CD4-positive, alpha-beta T cell (primary cell): ENCODE results near the gene TOMM70. TPM values are rescaled to one million over a fixed set of nuclear protein-coding genes. Genes with fewer than 3 reads are reported as not detected.

Experiments
- ATAC-seq: fragments of 200-7000 bp; cut with Tn5 transposase; one replicate; pipeline ENCODE4 v1.10.0; 2022; ENCODE audit warnings: mild to moderate bottlenecking; ENCODE audit not compliant: poor library complexity
- CTCF ChIA-PET: fragments of 350-600 bp; sonication (Branson Sonifier 250); formaldehyde crosslinking; loops from one replicate; lab custom pipeline; 2021; ENCODE audit warnings: antibody characterized with exemption, inconsistent platforms; lab: Charles Lee
- POLR2A ChIA-PET: fragments of 350-600 bp; sonication (Branson Sonifier 250); formaldehyde crosslinking; loops from one replicate; lab custom pipeline; 2021; ENCODE audit warnings: antibody characterized with exemption, inconsistent platforms; lab: Charles Lee
- DNase-seq, 14 experiments: peaks; one replicate each; pipeline ENCODE4 v3.0.0-alpha.2; 2013 to 2020; ENCODE audit warnings: mixed read lengths in 2 of 14
- H3K27ac ChIP-seq, 2 donors: one replicate each; pipeline versions ENCODE4 v1.5.1 to v1.7.0; 2013; ENCODE audit warnings: low read length in 2 of 2, low read depth in 1 of 2, mild to moderate bottlenecking in 1 of 2
- H3K27me3 ChIP-seq, 2 experiments: 1 replicate in 1 of 2; 2 replicates in 1 of 2; pipeline versions ENCODE4 v1.6.1 to v1.7.0; 2013; ENCODE audit warnings: low read length in 2 of 2, control low read depth in 1 of 2, mild to moderate bottlenecking in 1 of 2, moderate library complexity in 1 of 2; ENCODE audit not compliant: insufficient read depth in 2 of 2, control insufficient read depth in 1 of 2
- H3K36me3 ChIP-seq: one replicate; pipeline ENCODE4 v1.6.1; 2013; ENCODE audit warnings: low read length, control low read depth; ENCODE audit not compliant: insufficient read depth
- H3K4me1 ChIP-seq: one replicate; pipeline ENCODE4 v1.6.1; 2013; ENCODE audit warnings: low read length, control low read depth; ENCODE audit not compliant: insufficient read depth
- H3K4me3 ChIP-seq: one replicate; pipeline ENCODE4 v1.5.1; 2013; ENCODE audit warnings: mild to moderate bottlenecking, low read length, moderate library complexity
- H3K9me3 ChIP-seq, 2 experiments: 1 replicate in 1 of 2; 2 replicates in 1 of 2; pipeline versions ENCODE4 v1.6.1 to v1.7.0; 2013; ENCODE audit warnings: low read length in 2 of 2, mild to moderate bottlenecking in 2 of 2, control low read depth in 1 of 2, moderate library complexity in 1 of 2; ENCODE audit not compliant: control insufficient read depth in 1 of 2, insufficient read depth in 1 of 2
- H3K27ac Mint-ChIP-seq: one replicate; pipeline ENCODE4 v1.8.0; 2020; ENCODE audit warnings: mixed read lengths
- H3K27me3 Mint-ChIP-seq: one replicate; pipeline ENCODE4 v1.8.0; 2021; ENCODE audit warnings: mixed read lengths
- H3K36me3 Mint-ChIP-seq: one replicate; pipeline ENCODE4 v1.8.0; 2021; ENCODE audit warnings: low read depth, mixed read lengths
- H3K4me1 Mint-ChIP-seq: one replicate; pipeline ENCODE4 v1.8.0; 2021; ENCODE audit warnings: low read depth, mixed read lengths
- H3K4me3 Mint-ChIP-seq: one replicate; pipeline ENCODE4 v1.8.0; 2020; ENCODE audit warnings: mild to moderate bottlenecking, mixed read lengths
- H3K9me3 Mint-ChIP-seq: one replicate; pipeline ENCODE4 v1.8.0; 2020; ENCODE audit warnings: mixed read lengths
- intact Hi-C, 2 experiments: fragments of 100-400 bp; cut with DNase I in 1 of 2; cut with micrococcal nuclease in 1 of 2; formaldehyde crosslinking; loops; one replicate each; pipeline versions ENCODE4 v1.15.1 to v1.9.0; 2023 to 2025; cut with DNase I, micrococcal nuclease
- total RNA-seq, 174 experiments: library from RNA in 2 of 174; stranded (reverse) in 2 of 174; gene quantifications; one replicate each; pipeline ENCODE4 v1.2.3 and lab custom pipeline; 2021 to 2026
- TF ChIP-seq, protein P1 (sequence below): fragments of 200-600 bp; IDR thresholded peaks from one replicate; pipeline ENCODE4 v1.8.0; 2022; ENCODE audit warnings: antibody characterized with exemption, mild to moderate bottlenecking

Gene TOMM70
- total RNA-seq, 2 experiments from 2014 or later = 20.9 to 21.6 TPM

DNA sequence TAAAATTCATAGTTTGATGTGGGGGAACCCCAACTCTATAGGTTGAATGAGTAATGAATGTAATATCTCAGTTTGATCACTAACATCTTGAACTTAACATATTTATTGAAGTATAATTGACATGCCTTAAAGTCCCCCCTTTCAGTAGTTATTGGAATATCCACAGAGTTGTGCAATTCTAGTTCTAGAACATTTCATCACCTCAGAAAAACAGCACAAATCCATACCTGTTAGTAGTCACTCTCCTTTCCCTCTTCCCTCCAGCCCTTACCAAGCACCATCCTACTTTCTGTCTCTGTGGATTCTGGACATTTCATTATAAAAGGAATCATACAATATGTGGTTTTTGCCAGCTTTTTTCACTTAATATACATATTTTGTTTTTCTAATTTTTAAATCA, 75.1 kb downstream of the TOMM70 start:
- H3K27me3 Mint-ChIP-seq = no peaks in the 10 kb centered on the region
- CTCF ChIA-PET = no interaction called here

GRCh38 chr3:100324044-100324443, 76.8 kb downstream of the TOMM70 start:
- Mint-ChIP-seq H3K4me1 (no peaks in the 10 kb centered on the region), H3K27me3 (no peaks in the 10 kb centered on the region), H3K27ac (no peak overlapping the region), H3K4me3 (no peak overlapping the region), H3K9me3 (no peaks in the 10 kb centered on the region), H3K36me3 (peaks cover 51% of the 10 kb centered on the region)
- no peaks in the 10 kb centered on the region for H3K27me3 ChIP-seq
- intact Hi-C loops = no loop called here
- TF ChIP-seq, protein P1, sequence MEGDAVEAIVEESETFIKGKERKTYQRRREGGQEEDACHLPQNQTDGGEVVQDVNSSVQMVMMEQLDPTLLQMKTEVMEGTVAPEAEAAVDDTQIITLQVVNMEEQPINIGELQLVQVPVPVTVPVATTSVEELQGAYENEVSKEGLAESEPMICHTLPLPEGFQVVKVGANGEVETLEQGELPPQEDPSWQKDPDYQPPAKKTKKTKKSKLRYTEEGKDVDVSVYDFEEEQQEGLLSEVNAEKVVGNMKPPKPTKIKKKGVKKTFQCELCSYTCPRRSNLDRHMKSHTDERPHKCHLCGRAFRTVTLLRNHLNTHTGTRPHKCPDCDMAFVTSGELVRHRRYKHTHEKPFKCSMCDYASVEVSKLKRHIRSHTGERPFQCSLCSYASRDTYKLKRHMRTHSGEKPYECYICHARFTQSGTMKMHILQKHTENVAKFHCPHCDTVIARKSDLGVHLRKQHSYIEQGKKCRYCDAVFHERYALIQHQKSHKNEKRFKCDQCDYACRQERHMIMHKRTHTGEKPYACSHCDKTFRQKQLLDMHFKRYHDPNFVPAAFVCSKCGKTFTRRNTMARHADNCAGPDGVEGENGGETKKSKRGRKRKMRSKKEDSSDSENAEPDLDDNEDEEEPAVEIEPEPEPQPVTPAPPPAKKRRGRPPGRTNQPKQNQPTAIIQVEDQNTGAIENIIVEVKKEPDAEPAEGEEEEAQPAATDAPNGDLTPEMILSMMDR = no peak
- no peaks in the 10 kb centered on the region for H3K9me3 ChIP-seq
- DNase-seq (no peak), ATAC-seq (no peak)
- H3K36me3 ChIP-seq = peaks cover 30% of the 10 kb centered on the region
- H3K4me3 ChIP-seq = no peak overlapping the region
- H3K27ac ChIP-seq = no peak overlapping the region
- POLR2A ChIA-PET = no interaction called here
- H3K4me1 ChIP-seq = no peaks in the 10 kb centered on the region
- CTCF ChIA-PET = no interaction called here

More for the DNA sequence above, 75.1 kb downstream of the TOMM70 start:
- DNase-seq (no peak), ATAC-seq (no peak)
- H3K27ac ChIP-seq = no peak overlapping the region
- TF ChIP-seq, protein P1 = no peak
- no peaks in the 10 kb centered on the region for H3K27me3 ChIP-seq
- POLR2A ChIA-PET = no interaction called here
- intact Hi-C loops = no loop called here
- H3K4me1 Mint-ChIP-seq = no peaks in the 10 kb centered on the region
- peaks cover 38% of the 10 kb centered on the region for H3K36me3 Mint-ChIP-seq
- no peak overlapping the region for H3K4me3 Mint-ChIP-seq
- peaks cover 18% of the 10 kb centered on the region for H3K36me3 ChIP-seq
- no peaks in the 10 kb centered on the region for H3K9me3 Mint-ChIP-seq
- no peaks in the 10 kb centered on the region for H3K9me3 ChIP-seq
- no peaks in the 10 kb centered on the region for H3K4me1 ChIP-seq
- no peak overlapping the region for H3K27ac Mint-ChIP-seq
- no peak overlapping the region for H3K4me3 ChIP-seq

- Histone ChIP-seq H3K4me1 (peaks cover 3% of the 10 kb centered on the region), H3K9me3 (no peaks in the 10 kb centered on the region), H3K4me3 (no peak overlapping the region), H3K27ac (no peak overlapping the region), H3K36me3 (peaks cover 33% of the 10 kb centered on the region), H3K27me3 (no peaks in the 10 kb centered on the region)
- Mint-ChIP-seq H3K9me3 (no peaks in the 10 kb centered on the region), H3K27ac (no peak overlapping the region), H3K36me3 (peaks cover 51% of the 10 kb centered on the region), H3K4me1 (peaks cover 5% of the 10 kb centered on the region), H3K4me3 (no peak overlapping the region), H3K27me3 (no peaks in the 10 kb centered on the region)
- ATAC-seq (no peak), DNase-seq (no peak)
- TF ChIP-seq, protein P1 = no peak
- CTCF ChIA-PET = no interaction called here
- POLR2A ChIA-PET = no interaction called here
- intact Hi-C loops = loop anchor here in 1 of 2 experiments (5.0 to 10.0 kb wide), 2 partner anchors 395 to 1062 kb away; no protein-coding TSS in a partner anchor
Measured at GRCh38 chr3:100319951-100320350, 80.9 kb downstream of the TOMM70 start.
